Hepatocyte (in vitro differentiated cells): ENCODE data around the gene ALPK1.

Source experiments
- EZH2 ChIP-seq: fragments of 200-600 bp; sonication (generic); IDR thresholded peaks from 2 replicates; pipeline ENCODE4 v1.6.1; 2016; ENCODE audit warnings: antibody characterized with exemption, mild to moderate bottlenecking, borderline replicate concordance
- EZH2phosphoT487 ChIP-seq: fragments of 200-600 bp; sonication (generic); IDR thresholded peaks from one replicate; pipeline ENCODE4 v1.6.1; 2018; ENCODE audit warnings: antibody characterized with exemption, mild to moderate bottlenecking, low read depth, moderate library complexity; ENCODE audit not compliant: unreplicated experiment, severe bottlenecking
- TF ChIP-seq, protein P1 (sequence below): fragments of 200-600 bp; sonication (generic); IDR thresholded peaks from 2 replicates; pipeline ENCODE4 v1.5.1; 2016; ENCODE audit warnings: antibody characterized with exemption, mild to moderate bottlenecking; ENCODE audit not compliant: poor library complexity

DNA sequence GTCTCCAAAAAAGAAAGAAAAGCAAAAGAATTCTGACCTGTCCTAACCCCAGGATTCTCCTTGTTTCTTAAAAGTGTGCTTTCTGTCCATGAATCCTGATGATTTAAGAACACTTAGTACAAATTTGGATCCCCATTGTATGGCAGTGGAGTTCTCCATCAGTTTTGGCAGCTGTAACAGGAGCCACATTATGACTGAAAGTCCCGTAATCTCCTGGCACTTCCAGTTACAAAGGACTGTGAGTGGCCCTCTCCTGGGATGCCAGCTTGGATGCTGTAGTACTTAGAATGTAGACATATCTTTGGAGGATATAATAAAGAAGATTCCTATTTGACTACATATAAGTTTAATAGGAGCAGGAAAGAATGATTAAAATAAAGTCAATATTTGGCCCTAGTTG lies 44.9 kb upstream of the ALPK1 start:
- TF ChIP-seq, protein P1, sequence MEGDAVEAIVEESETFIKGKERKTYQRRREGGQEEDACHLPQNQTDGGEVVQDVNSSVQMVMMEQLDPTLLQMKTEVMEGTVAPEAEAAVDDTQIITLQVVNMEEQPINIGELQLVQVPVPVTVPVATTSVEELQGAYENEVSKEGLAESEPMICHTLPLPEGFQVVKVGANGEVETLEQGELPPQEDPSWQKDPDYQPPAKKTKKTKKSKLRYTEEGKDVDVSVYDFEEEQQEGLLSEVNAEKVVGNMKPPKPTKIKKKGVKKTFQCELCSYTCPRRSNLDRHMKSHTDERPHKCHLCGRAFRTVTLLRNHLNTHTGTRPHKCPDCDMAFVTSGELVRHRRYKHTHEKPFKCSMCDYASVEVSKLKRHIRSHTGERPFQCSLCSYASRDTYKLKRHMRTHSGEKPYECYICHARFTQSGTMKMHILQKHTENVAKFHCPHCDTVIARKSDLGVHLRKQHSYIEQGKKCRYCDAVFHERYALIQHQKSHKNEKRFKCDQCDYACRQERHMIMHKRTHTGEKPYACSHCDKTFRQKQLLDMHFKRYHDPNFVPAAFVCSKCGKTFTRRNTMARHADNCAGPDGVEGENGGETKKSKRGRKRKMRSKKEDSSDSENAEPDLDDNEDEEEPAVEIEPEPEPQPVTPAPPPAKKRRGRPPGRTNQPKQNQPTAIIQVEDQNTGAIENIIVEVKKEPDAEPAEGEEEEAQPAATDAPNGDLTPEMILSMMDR: no peak
- TF ChIP-seq EZH2 (no peak), EZH2phosphoT487 (no peak)
